ENCODE results near the gene LDHAL6A. TPM values are rescaled to one million over a fixed set of nuclear protein-coding genes. Genes with fewer than 3 reads are reported as not detected.

The LDHAL6A gene
- polyA plus RNA-seq (2013, experiment 1 of 2; ENCODE audit: insufficient read length) = 0.05 TPM
- 0.07 TPM for polyA plus RNA-seq (2013, experiment 2 of 2; ENCODE audit: insufficient read length)

DNA sequence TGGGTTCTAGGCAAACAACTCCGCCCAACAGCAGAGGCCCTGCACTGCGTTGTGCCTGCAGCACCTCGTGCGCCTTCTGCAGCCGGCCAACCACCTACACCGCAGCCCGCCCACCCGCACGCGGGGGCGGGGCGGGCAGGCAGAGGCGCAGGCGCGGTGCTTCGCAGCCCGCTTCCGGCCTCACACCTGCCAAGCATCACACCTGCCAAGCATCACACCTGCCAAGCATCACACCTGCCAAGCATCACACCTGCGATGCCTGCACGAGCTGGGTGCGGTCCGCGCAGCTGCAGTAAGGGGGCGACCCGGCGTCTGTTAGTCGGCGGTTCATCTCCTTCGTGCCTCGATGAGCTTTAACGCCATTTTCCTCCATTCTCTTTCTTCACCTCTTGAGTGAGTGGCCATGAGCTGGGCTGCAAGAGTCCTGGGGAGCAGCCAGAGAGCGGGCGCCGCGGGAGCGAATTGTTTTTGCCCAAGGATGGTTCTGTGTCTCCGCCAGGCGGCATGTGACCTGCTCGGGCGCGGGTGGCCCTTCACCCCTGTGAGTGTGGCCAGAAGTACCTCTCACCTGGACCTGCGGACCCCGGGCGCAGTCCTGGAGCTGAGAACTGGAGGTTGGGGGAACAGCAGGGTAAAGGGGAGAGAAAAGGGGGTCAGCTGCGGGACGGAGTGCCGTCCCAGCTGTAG lies at the start of gene LDHAL6A:
Gene LDHAL6A, plus strand, starts transcription at position 171 of the 687 bp plus-strand sequence. CDS start 825 bp downstream, outside the sequence.
- DNase-seq = no peak

DNA sequence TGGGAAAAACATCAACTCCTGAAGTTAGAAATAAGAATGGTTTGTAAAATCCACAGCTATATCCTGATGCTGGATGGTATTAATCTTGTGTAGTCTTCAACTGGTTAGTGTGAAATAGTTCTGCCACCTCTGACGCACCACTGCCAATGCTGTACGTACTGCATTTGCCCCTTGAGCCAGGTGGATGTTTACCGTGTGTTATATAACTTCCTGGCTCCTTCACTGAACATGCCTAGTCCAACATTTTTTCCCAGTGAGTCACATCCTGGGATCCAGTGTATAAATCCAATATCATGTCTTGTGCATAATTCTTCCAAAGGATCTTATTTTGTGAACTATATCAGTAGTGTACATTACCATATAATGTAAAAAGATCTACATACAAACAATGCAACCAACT lies 48.3 kb upstream of the LDHAL6A start:
- DNase-seq = peak; percentile 33

DNA sequence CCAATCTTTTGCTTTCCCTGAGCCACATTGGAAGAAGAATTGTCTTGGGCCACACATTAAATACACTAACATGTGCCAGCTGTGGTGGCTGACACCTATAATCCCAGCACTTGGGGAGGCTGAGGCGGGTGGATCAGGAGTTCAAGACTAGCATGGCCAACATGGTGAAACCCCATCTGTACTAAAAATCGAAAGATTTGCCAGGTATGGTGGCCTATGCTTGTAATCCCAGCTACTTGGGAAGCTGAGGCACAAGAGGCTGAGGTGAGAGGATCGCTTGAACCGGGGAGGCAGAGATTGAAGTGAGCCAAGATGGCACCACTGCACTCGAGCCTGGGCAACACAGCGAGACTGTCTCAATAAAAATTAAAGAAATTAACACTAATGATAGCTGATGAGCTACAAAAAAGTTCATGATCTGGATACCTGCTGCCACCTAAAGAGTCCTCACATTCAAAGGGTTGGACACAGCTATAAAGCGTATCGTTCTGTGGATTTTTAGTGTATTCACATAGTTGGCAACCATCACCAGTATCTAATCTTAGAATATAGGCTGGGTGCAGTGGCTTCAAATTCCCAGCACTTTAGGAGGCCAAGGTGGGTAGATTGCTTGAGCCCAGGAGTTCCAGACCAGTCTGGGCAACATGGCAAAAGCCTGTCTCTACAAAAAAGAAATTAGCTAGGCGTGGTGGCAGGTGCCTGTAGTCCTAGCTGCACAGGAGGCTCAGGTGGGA lies 46.9 kb upstream of the LDHAL6A start:
- no peak for DNase-seq

DNA sequence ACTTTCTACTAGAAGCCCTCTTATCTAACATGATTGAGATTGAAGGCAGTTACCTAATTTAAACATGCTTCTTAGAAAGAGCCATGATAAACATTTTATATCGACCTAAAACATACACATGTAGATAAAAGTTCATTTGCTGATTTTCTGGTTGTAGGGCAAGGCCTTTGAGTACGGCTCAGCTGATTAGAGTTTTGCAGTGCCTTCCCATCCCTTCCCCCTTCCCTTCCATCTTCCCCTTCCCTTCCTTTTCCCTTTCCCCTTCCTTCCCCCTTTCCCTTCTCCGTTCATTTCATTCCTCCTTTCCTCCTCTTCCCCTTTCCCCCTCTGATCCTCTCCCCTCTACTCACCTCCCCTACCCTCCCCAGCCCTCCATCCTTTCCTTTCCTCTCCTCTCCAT lies 39.2 kb upstream of the LDHAL6A start:
- no peak for DNase-seq

DNA sequence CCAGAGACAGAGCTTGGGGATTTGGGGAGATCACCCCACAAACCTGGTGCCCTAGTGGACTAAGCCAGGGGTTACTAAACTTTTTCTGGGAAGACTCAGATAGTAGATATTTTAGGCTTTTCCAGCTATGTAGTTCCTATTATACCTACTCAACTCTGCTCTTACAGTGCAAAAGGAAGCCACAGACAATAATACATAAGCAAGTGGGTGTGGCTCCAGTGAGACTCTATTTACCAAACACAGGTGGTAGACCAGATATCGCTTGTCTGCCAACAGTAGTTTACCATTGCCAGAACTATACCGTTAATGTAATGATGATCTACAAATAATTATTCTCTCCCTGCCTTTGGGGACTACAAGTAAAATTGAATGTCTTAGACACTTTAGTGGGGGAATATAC lies 36.6 kb upstream of the LDHAL6A start:
- no peak for DNase-seq

DNA sequence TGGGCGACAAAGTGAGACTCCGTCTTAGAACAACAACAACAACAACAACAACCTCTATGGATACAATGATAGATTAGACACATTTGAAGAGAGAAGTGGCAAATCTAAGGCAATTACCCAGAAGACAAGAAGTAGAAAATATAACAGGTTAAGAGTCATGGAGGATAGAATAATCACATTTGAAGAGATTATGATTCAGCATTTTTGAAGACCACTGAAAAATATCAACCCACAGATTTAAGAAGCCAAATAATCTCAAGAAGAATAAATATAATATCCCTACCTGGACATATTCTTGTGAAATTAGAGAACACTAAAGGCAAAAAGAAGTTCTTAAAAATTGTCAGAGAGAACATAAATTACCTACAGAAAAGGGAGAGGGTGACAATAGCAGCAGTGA lies 35.6 kb upstream of the LDHAL6A start:
- no peak for DNase-seq

DNA sequence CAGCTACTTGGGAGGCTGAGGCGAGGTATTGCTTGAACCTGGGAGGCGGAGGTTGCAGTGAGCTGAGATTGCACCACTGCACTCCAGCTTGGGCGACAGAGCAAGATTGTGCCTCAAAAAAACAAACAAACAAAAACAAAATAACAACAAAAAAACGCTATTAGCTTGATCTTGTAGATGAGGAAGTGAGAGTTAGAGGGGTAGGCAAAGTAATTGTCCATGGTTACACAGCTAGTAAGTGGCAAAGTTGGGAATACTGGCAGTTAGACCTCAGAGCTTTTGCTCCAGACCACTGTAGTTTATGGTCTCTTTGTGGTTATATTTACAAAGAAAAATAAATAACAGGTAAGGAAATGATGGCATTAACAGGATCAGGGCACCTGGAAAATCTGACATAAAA lies 28.4 kb upstream of the LDHAL6A start:
- no peak for DNase-seq

DNA sequence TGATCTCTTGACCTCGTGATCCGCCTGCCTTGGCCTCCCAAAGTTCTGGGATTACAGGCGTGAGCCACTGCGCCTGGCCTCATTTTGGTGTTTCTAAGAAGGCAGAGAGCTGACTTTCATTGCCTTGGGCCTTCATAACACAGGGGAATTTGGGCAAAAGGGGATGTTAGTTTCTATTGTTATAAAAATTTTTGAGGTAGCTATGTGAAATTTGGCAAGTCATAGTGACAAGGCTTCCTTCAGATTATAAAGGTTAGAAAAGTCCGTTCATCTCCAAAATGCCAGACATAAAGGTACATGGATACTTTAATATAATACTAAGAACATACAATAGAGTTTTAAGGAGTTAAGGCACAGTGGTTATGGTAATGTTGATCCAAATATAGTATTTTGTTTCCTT lies 26.3 kb upstream of the LDHAL6A start:
- no peak for DNase-seq

DNA sequence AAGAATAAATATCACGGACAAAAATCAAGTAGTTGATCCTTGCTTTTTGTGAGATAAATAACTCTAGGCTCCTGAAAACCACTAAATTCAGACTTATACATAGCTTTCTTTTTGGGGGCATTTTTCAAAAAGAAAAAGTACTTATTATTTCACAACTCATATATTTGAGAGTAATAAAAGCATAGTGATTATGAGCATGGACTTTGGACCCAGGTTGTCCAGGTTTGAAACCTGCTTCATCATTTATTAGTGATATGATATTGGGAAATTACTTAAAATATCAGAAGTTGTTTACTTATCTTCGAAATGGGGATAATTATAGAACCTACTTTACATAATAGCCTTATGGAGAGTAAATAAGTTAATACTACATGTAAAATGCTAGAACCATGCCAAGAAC lies 17.0 kb upstream of the LDHAL6A start:
- DNase-seq = no peak

DNA sequence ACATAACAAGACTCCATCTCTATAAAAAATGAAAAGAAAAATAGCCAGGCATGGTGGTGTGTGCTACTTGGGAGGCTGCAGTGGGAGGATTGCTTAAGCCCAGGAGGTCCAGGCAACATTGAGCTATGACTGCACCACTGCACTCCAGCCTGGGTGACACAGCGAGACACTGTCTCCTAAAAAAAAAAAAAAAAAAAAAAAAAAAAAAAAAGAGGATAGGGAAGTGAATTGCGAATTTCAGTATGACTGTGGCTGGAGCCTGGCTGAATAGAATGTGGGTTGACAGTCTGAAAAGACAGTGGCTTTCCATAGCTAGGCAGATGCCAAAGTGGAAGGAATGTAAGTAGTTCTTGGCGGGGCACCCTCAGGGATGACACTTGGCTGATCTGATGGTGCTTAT lies 6.4 kb upstream of the LDHAL6A start:
- DNase-seq = no peak

DNA sequence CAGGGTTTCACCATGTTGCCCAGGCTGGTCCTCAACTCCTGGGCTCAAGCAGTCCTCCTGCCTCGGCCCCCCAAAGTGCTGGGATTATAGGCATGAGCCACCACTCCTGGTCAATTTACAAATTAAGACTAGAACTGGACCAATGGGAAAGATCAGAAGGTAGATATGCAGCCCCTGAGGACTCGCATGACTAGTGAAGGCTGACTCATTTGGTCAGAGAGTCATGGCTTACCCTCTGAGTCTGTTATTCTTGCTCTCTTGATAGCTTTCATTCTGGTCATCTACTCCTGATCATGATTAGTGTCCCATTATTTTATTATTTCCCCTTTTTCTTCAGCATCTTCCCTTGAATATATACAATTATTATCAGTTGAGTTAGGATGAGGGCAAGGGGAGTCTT lies 2.7 kb upstream of the LDHAL6A start:
- no peak for DNase-seq

DNA sequence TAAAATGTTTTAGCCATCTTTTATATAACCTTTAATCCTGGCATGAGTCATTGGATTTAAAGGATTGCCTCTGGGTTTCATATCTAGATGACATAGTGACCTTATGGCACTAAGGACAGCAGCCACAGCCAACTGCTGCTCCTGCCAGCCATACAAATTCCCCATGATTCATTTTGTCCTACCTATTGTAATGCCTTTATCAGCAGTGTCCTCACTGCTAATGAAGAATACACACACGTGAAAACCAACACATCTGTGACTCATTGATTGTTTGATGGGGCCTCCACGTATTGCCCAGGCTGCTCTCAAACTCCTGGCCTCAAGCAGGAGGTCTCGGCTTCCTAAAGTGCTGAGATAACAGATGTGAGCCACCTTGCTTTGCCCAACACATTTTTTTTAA lies 1.8 kb downstream of the LDHAL6A start:
- no peak for DNase-seq

DNA sequence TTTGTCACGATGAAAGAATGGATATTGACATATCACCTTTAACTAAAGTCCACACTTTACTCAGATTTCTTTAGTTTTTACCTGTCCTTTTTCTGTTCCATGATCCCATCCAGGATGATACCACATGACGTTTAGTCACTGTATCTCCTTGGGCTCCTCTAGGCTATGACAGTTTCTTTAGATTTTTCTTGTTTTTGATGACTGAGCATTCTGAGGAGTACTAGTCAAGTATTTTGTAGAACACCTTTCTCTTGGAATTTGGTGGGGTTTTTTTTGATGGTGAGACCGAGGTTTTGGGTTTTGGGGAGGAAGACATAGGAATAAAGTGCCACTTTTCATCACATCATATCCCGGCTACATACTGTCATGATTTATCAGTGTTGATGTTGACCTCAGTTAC lies 4.0 kb downstream of the LDHAL6A start:
- DNase-seq = no peak

DNA sequence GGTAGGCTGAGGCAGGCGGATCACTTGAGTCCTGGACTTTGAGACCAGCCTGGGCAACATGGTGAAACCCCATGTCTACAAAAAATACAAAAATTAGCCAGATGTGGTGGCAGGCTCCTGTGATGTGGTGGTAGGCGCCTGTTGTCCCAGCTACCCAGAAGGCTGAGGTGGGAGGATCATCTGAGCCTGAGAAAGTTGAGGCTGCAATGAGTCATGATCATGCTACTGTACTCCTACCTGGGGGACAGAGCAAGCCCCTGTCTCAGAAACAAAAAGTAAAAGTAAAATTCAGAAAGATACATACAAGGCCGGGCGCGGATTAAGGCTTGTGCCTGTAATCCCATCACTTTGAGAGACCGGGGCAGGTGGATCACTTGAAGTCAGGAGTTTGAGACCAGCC lies 6.3 kb downstream of the LDHAL6A start:
- no peak for DNase-seq

DNA sequence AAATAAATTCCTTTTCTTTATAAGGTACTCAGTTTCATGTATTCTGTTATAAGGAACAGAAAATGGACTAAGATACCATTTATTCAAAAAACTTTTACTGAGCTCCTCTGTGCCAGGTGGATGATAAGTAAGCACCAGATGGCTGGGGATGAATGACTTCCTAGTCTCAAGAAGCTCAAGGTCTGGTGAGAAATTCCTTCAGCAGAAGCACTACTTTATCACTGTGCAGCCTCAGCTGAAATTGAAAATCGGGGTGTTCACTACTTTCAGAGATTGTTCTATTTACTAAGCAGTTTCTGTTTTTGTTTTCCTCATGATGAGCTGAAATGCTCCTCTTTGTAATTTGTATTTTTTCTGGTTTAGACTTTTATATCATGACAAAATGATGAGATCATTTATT lies 7.8 kb downstream of the LDHAL6A start:
- DNase-seq = no peak

DNA sequence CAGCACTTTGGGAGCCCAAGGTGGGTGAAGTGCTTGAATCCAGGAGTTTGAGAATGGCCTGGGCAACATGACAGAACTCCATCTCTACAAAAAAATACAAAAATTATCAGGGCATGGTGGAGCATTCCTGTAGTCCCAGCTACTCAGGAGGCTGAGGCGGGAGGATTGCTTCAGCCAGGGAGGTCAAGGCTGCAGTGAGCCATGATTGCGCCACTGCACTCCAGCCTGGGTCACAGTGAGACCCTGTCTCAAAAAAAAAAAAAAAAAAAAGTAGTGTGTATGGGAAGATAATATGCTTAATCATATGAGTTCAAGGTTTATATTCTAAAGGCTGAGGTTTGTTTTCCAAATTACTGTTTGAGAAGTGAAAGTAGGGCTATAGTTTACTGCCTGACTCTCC lies 10.7 kb downstream of the LDHAL6A start:
- DNase-seq = no peak

DNA sequence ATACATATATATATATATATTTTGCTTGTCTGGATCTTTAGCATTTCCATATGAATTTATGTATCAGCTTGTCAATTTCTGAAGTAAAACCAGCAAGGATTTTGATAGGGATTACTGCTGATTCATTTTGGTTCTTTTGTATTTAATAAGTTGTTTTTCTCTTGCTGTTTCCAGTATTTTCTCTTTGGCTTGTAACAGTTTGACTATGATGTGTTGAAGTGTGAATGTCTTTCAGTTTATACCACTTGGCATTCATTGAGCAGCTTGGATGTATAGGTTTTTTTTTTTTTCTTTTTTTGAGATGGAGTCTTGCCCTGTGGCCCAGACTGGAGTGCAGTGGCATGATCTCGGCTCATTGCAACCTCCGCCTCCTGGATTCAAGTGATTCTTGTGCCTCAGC lies 12.4 kb downstream of the LDHAL6A start:
- DNase-seq = no peak

DNA sequence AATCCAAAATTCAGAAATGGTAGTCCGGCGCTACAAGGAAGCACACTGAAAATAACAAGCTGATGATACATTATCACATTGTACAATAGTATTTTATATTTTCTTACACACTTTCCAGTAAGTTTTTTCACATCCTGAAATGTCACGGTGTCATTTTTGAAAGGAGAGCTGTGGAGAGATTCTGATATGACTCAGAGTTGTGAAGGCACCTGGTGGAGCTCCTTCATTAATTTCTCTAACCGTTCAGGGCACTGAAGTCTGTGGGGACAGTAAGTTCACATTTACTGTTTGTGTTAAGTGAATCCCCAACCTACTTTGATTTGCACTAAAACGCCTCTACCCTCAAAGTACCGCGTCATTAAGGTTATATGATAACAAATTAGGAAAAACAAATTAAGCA lies 13.3 kb downstream of the LDHAL6A start:
- no peak for DNase-seq

DNA sequence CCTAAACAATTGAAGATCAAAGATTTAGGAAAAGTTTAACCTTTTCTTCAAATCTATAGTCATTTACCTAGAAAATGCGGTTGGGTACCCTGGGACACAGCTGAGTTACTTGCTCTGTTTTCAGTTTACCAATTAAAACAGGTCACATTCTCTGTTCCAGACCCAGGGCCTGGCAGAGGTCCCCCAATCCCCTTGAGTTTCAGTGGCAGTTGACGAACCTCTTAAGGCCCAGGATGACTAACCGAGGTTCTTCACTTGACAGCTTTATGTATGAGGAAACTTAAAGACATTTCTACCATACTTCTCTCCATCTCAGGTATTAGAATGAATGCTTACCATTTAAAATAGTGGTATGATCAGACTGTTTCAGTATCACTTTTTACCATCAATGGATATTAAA lies 16.3 kb downstream of the LDHAL6A start:
- no peak for DNase-seq

DNA sequence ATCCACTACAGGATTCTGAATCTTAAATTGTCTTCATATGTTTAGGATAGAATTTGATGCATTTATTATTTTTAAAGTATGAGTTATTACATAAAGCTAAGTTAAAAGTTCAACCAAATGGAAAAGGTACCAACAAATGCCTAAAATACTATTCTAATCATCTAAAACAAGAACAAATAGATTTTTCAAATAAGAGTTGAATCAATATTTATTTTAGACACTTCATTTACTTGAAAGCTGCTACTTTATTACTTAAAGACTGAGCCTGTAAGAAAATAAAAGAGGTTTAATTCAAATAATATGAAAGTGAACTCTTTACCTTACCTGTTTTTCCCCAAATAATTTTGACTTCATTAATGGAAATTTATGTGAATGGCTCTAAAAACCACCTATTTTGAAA lies 16.9 kb downstream of the LDHAL6A start:
- no peak for DNase-seq

DNA sequence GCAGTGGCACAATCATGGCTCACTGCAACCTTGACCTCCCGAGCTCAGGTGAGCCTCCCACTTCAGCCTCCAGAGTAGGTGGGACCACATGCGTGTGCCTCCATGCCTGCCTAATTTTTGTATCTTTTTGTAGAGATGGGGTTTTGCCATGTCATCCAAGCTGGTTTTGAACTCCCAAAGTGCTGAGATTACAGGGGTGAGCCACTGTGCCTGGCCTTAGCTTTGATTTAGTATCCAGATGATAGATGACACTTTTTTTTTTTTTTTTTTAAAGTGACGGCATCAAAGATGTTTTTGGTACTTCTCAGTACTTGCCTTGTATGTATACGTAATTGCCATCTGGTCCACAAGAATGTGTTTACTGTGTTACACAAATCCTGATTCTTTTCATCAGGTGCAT lies 23.4 kb downstream of the LDHAL6A start:
- DNase-seq = no peak

DNA sequence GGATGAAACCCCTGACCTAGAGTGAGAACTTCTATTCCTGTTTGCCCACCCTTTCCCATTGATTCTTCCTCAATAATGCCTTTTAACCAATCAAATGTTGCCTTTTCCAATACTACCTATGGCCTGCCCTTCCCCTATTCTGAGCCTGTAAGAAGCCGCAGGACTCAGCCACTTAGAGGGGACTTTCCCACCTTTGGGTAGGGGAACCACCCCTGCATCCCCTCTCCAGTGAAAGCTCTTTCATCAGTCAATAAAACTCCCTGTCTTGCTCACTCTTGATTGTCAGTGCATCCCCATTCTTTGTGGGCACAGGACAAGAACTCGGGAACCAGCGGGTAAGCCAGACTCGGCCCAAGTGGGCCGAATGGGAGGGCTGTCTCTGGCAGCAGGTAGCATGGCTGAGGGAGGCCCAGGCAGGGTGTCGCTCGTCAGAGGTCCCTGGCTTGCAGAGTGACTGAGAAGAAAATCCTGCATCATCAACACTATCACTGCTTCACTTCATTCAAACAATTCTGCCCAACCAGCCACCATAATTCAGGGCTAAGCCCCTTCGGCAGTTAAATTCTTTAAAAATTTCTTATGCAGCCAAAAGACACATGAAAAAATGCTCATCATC lies 30.4 kb downstream of the LDHAL6A start:
- no peak for DNase-seq

DNA sequence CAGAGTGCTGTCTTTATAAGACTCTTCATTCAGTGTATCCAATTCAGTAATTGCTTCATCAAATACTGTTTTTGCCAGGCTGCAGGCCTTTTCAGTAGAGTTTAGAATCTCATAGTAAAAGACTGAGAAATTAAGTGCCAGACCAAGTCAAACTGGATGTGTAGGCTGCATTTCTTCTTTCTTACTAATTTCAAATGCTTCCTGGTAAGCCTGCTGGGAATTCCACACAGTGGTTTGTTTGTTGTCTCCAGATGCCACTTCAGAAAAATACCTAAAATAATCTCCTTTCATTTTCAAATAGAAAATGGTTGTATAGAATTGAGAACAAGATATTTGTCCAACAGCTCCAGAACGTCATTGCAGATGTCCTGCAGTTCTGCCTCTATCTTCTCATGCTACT lies 34.7 kb downstream of the LDHAL6A start:
- no peak for DNase-seq

Measured in fibroblast of skin of abdomen (primary cell).